T-helper 2 cell (primary cell): ENCODE results near the gene ARSI.

Experiments
- DNase-seq, 5 experiments: peaks; one replicate each; pipeline versions ENCODE4 v3.0.0 to v3.0.0-alpha.2; 2012 to 2022
- total RNA-seq, 2 donors: gene quantifications; one replicate each; lab custom pipeline; 2026; lab: John Stamatoyannopoulos, UW

The ARSI gene
- 0 to 0.07 reads per million in 2 donors for total RNA-seq

DNA sequence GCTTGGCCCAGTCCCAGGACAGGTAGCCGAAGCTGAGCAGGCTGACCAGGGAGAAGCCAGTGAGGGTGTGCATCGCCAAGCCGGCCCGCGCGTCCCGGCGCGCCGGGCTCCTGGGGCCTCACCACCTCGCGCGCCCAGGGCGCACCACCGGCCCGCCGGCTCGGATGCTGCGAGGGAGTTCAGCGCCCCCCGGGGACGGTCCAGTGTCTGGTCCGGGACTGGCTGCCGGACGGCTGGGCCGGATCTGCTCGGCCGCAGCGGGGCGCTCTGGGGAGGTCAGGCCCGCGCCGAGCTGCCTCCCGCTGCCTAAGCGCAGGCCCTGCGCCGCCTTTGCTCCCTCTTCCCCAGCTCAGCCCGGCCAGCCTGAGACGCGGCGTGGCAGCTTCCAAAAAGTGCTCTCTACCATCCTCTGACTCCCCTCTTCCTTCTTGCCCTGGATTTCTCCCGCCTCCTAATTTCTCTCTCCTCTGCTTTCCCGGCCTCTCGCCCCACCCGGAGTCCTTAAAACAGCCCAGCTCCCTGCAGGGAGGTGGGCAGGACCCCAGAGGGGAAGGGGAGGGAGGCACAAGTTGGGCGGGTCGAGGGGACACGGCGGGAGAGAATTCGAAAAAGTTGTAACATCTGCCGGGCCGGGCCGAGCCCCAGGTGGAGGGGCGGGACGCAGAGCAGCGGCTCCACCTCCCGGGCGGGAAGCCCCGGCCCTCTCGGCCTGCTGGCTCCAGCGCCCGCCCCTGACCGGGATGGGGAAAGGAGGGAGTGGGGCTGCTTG is at the start of gene ARSI:
ARSI (minus strand) TSS at position 605 of the 769 bp plus-strand sequence; CDS start at position 73, 532 bp downstream.
- no peak for DNase-seq

DNA sequence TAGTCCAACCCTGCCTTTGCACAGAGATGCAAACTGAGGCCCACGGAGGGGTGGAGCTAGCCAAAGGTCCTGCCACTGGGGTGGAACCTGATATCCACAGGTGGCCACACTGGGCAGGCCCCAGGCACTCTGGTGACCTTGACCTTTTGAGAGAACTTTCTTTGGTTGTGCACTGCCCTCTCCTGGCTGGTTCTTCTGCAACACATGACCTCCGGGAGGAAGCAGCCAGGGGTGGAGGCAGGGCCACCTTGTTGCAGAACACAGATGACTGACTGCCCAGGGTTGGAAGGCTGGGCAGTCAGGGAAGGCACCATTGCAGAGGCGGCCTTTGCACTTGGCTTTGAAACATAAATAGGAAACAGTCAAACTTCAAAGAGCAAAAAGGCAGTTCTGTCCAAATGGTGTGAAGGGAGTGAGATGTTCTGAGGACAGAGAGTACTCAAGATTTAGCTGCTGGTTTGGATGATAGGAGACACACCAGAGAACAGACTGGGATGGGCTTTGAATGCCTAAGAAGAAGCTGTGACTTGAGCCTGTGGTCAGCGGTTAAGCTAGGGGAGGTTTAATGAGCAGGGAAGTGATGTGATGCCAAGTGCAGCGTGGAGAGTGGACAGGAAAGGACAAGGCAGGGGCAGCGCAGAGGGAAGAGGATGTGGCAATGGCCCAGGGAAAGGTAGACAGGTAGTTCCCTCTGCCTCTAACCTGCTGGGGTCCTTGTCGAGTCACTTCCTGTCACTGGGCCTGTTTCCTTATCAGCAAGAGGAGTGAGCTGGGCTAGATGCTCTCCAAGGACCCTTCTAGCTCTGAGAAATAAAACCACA is 48.0 kb upstream of the ARSI start:
- DNase-seq: peak in 3 of 5 experiments; percentile 17 to 55 (median 20)

DNA sequence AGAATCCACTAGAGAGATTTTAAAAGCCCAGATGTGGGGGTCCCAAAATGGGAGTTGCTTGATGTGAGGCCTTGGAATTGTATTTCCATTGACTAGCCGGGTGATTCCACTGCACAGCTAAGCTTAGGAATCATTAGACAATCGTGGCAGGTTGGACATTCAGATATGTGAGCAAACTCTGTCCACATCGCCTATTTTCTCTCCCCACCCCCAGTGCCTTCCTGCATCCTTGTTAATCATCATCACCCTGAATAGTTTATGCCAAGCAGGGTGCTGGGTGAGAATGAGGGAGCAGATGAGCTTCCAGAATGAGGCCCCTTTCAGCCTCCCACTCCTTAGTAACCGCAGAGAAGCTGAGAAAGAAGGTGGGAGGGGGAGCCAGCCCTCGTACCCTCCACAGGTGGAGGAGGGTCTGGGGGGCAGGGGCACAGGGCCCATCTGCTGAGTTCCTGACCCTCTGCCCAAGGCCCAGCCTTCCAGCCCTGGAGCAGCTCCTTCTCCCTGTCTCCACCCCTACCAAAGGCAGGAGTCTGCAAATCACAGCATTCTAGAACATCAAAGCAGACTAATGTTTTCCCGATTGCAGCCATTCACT is 47.1 kb upstream of the ARSI start:
- DNase-seq: no peak

DNA sequence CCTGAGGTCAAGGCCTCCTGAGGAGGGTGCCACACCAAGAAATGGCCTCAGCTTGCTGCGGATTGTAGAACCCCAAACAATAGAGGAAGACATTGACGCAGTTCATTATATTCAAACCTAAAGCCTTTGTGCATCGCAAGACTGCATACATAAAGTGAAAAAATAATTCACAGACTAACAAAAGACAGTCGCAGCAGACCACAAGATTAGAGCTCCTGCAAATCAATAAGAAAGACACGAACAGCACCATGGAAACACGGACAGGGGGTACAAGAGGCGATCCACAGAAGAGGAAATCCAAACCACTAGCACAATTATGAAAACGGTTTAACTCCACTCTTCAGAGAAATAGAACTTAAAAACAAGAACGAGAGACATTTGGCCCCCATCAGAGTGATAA is 44.7 kb upstream of the ARSI start:
- no peak for DNase-seq

DNA sequence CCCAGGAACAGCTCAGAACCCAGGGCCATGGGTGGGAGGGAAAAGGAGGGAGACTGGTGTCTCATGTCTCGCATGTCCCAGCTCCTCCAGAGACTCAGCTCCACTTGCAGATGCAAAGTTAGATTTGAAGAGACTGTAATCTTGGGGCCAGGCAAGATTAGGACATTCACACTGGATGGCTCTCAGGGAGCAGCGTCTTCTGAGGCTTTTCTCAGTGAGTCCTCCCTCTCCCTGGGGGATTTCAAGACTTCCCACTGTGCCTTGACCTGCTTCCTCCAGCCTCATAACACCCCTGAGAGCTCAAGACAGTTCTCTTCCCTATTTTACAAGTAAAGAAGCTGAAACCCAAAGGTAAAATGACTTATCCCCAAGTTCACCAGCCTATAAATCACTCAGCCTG is 44.3 kb upstream of the ARSI start:
- no peak for DNase-seq

DNA sequence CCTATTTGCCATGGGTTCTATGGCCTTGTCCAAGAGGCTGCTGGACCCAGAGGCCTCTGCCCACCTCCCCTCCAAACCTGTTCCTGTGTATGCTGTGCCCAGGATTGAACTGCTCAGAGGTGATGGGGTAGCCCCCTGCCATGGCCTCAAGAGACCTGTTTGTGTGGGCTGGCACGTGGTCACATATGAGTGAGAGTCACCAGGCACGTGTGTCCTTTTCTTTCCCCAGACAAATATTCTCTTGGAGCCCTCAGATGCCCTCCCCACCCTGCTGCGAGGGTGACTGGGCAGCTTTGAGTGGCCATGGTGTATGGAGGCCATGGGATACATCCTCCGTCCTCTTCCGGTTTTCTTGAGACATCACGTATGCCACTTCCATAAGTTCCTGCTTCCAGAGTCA is 43.9 kb upstream of the ARSI start:
- DNase-seq: no peak

DNA sequence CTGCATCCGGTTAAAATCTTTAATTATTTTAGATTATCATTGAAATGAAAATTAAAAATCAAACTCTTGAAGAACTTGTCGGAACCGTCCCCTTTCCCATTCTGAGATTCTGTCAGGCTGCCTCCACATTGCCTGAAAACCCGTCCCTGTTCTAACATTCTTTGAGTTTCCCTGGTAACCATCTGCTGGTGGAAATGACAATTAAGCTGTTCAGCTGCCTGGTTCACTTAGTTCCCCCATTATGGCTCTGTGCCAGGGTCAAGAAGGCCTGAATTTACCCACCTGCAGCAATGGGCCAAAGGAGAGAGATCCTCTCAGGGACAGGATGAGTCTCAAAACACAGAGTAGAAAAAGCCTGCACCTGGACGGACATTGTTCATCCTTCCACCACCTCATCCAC is 43.0 kb upstream of the ARSI start:
- no peak for DNase-seq

DNA sequence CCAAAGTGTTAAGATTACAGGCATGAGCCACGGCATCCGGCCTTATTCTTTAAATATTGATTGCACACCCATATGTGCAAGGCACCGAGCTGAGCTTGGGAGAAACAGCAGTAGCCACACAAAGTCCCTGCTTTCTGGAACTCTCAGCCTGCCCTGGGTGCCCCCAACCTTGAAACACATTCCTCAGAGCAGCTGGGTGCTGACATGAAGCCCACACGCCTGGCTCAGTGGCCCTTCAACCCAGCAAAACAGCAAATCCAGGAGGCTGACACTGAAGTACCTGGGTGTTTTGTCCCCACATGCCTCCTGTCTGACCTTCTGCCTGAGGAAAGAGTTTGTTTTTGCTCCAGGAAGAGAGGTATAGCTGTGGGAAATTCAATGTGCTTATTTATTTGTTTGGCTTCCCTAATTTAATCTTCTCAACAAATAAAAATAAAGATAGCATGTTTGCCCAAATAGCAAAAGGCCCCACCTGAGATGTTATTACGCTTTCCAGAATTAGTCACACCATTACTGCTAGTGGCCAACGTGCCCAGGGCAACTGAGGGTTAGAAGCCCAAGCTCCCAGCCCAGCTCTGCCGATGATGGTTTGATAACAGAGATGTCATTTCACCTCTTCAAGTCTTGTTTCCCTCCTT is 41.4 kb upstream of the ARSI start:
- no peak for DNase-seq

DNA sequence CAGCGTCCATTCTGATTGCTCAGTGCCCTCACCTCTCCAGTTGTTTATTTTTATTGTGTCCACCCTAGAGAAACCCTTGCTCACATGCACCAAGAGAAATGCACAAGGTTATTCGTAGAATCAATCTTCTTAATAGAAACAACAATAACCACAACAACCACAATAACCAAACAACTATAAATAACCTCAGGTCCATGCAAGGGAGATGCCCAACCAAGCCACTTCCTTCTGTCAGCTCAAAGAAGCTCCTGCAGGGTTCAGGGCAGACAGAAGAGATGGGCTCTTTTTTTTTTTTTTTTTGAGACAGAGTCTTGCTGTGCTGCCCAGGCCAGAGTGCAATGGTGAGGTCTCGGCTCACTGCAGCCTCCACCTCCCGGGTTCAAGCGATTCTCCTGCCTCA is 39.9 kb upstream of the ARSI start:
- DNase-seq: peak in 1 of 5 experiments; percentile 41

DNA sequence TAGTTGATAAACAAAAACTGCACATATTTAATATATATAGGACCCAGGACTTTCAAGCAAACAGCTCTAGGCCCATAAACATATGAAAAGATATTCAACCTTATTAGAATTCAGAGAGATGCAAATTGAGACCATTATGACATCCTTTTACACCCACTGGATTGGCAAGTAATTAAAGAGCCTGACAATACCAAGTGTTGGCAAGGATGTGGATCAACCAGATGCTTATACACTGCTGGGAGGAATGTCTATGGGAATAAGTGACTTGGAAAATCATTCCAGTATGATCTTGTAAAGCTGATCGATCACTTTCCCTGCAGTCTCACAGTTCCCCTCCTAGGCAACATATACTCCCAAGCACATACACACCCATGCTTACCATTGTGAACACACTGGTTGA is 39.3 kb upstream of the ARSI start:
- no peak for DNase-seq

DNA sequence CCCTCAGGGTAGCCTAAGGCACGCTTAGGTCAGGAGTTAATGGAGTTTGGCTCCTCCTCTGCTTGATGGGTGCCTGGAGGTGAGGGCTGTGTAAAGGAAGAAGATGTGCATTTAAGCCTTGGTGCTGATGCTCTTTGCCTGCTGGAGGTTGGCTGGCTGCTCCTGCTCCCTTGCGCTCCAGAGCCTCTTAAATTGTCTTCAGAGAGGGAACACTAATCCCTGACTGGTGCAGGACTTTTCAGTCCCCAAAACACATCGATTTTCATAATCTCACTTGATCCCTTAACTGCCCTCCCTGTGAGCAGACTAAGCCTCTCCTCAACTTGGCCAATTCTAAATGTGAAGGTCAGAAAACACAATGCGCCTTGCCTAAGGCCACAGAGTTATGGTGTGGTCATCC is 38.6 kb upstream of the ARSI start:
- DNase-seq: no peak

DNA sequence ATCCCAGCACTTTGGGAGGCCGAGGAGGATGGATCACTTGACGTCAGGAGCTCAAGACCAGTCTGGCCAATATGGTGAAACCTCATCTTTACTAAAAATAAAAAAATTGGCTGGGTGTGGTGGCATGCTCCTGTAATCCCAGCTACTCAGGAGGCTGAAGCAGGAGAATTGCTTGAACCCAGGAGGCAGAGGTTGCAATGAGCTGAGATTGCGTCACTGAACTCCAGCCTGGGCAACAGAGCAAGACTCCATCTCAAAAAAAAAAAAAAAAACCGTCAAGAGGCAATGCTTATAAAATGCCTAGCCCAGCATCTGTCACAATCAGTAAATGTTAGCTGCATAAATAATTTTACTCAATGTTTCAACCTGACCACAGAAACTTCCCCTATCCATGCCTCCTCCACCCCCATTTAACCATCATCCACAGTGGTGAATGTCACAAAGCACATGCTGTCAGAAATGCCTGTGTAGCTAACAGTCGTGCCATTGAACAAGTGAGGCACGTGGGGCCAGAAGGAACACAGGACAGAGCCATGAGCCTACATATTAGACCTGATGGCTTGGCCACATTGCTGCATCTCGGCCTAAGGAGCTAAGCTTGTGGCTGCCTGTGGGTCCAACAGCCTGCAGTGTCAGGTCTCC is 38.0 kb upstream of the ARSI start:
- peak in 1 of 5 experiments; percentile 27 for DNase-seq

DNA sequence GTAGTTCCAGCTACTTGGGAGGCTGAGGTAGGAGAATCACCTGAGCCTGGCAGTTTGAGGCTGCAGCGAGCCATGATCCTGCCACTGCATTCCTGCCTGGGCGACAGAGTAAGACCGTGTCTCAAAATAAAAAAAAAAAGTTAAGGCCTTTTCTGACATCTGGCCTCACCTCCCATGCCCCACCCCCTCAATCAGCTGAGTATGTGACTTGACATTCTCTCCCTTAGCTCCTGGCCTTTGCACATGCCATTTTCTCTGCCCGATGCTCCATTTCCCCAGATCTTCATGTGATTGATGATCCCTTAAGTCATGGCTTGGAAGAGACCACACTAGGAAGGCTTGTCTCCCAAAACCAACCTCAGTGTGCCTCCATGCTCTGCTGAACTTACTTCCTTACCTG is 37.1 kb upstream of the ARSI start:
- no peak for DNase-seq

DNA sequence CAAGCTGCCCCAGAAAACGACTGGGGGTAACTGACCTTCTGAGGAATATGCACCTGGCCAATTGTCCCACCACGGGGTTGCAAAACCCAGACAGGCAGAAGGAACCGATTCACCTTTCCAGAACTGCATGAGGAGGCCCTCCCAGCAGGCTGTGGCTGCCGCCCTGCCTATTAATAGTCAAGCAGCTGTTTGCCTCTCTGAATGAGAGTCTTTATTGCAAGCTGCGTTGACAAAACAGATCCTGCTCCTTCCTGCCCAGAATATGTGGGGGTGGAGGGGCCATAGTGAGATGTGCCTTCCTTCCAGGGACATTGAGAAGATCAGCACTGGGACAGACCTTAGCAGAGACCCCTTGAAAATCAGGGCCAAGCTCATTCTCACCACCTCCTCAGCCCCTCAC is 36.5 kb upstream of the ARSI start:
- DNase-seq: no peak

DNA sequence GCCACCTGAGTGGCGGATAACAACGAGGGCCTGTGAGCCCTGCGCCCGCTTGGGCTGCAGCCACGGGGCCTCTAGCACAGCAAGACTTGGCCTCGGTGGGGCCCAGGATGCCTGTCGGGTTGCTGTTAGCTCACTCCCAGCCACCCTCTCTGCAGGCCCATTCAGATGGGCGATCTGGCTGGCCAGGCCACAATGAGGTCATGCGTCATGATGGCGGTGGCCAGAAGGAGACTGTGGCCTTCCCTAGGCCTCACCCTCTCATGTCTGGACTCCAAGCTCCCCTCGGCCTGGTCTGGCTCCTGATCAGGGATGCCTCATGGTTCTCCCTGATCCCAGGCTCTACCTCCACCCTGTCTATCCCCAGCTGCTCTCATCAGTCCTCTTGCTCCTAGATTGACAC is 35.8 kb upstream of the ARSI start:
- no peak for DNase-seq

DNA sequence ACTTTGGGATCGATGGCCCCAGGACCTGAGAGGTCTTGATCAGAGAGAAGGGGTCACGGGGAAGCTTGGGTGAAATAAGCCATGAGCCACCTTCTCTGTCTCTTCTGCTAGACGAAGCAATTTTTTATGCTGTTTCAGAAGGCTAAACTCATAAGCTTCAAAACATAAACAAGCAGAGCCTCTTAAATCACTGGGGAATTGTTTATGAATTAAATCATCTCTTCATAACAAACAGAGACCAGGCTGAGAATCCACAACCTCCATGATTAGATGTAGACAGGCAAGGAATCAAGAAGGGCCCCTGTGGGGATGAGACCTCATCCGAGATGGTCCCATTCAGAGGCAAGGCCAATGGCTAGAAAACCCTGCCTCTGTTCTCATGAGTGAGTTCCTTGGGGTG is 33.1 kb upstream of the ARSI start:
- DNase-seq: no peak

DNA sequence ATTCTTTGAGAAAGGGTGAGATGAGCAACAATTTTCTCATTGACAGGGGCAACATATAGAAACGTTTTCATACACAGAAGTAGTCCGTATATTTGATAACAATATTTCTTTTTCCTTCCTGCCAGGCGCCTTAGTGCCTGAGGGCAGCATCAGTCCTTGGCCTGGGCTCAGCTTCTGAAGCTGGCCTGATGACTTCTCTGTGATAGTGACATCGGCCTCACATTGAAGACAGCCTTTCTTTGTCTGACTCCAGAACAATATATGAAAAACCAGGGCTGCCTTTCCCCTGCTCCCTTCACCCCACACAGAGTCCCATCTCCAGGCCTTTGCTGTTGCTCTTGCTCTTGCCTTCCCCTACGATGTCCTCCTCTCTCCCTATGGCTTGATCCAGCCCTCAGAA is 30.7 kb upstream of the ARSI start:
- no peak for DNase-seq

DNA sequence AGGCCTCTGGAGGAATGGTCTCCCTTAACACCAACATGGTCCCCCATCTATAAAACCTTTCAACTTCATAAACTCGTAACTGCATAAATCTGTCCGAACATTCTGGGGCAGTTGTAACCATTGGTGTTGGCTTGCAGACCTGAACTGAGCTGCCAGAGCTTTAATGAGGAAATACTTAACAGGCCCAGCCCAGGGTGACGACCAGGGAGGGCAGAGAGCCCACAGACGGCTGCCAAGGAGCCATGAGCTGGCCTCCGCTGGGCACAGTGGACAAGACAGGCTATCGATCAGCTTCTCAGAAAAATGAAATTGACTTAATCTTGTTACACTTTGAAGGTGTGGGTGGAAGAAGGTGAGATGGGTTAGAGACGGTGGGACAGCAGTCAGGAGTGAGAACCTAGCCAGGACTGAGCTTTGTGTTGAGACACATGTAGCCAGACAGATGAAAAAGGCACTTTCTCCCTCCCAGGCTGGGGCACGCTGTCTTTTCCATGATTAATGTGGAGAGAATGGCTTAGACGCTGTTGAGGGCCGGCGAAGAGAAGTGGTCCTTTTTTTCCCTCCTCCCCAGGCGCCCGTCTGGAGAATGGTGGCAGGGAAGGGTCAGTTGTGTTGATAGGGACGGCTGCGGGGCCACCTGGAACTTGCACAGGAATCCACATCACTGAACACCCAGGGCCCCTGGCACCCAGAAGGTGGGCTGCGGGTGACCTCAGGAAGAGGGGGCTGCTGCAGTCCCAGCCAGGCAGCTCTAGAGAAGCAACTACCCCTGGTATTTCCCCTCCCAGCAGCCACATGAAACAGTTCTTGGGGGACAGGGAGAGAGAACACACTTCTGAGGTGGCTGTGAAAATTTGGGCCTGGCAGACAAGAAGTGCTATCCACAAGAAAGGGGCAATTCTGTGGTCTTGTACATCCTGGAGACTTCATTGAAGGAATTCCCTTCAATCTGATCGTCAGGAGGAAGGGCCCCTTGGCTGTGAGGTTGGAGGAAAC is 27.5 kb upstream of the ARSI start:
- no peak for DNase-seq

DNA sequence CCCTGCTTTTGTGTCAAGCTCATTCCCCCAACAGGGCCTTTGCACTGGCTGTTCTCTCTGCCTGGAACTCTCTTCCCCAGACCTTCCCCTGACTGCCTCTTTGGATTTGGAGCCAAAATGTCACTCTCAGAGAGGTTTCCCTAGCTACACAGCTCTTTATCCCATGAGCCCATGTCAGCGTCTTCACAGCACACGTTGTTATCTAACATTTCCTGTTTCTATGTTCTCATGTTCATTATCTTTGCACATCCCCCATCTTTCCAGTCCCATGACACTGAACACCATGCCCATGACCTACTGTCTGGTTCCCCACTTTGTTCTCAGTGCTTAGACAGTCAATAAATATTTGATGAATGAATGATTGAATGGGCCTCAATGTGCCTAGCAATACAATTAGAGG is 26.3 kb upstream of the ARSI start:
- no peak for DNase-seq

DNA sequence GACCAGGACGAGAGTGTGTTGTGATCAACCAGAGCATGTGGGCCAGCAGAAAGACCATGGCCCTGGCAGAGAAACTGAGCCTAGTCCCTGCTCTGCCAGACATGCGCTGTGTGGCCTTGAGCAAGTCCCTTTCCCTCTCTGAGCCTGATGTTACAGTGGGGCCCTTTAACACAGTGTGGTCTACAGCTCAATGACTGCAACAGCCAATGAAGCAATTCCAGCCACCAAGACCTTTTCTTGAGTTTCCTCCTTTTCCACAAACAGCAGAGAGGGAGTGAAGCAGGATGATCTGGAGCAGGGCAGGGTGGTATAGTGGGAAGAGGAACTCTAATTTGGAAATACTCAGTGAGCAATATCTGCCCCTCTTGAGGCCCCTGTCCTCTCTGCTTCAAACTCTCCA is 25.8 kb upstream of the ARSI start:
- DNase-seq: no peak

DNA sequence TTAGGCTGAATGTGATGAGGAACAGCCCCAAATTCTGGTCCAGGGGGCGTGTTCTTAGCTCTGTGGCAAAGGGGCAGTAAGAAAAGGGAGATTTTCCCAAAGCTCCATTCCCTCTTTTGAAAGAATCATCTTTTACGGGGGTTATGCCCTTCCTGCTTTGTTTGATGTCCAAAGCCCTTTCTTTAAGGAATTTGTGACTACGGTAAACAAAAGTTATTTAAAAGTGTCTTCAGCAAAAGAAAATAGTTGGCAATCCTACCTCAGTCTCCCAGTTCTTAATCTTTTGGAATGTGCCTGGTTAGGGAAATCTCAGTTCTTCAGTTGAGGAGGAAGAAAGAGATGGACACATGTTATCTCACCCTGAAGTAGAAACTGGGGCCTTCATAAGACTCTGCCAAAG is 24.4 kb upstream of the ARSI start:
- DNase-seq: no peak
